HepG2 (cell line): ENCODE data around the gene CCDC33. TPM values are rescaled to one million over a fixed set of nuclear protein-coding genes. Genes with fewer than 3 reads are reported as not detected.

ENCODE experiments used
- ATAC-seq: fragments of 200-7000 bp; cut with Tn5 transposase; 3 replicates; pipeline ENCODE4 v1.9.1; 2020; ENCODE audit warnings: mild to moderate bottlenecking, moderate library complexity
- BruUV-seq: library from RNA; stranded (reverse); fragments of 400-500 nt; replicated peaks from 2 replicates; lab custom pipeline; 2021; lab: Mats Ljungman, UMichigan
- CTCF ChIA-PET: fragments of 300-600 bp; formaldehyde crosslinking; extraction: SDS; loops from one replicate; lab custom pipeline; 2021; ENCODE audit warnings: low total read pairs, inconsistent platforms, low intra/inter-chr PET ratio; lab: Yijun Ruan, JAX
- POLR2A ChIA-PET: fragments of 350-600 bp; sonication (Branson Sonifier 250); formaldehyde crosslinking; loops from one replicate; lab custom pipeline; 2020; ENCODE audit warnings: antibody characterized with exemption, inconsistent platforms; lab: Yijun Ruan, JAX
- DNase-seq: peaks from one replicate; pipeline ENCODE4 v3.0.0-alpha.2; 2015; ENCODE audit warnings: low spot score
- FAIRE-seq: peaks from 3 replicates; lab custom pipeline; 2011; peaks lifted over from hg19 to GRCh38; lab: Jason Lieb, UNC
- H2AFZ ChIP-seq: one replicate; pipeline ENCODE4 v1.6.1; 2011; ENCODE audit warnings: low read length, inconsistent platforms
- H3K27ac ChIP-seq: fragments of 300-600 bp; 3 replicates; pipeline ENCODE4 v1.8.0; 2011; ENCODE audit warnings: mixed run types, mild to moderate bottlenecking, mixed read lengths, low read length, inconsistent platforms; ENCODE audit not compliant: insufficient read depth; ENCODE audit errors: extremely low read length
- H3K27me3 ChIP-seq, 2 experiments: fragments of 200-600 bp in 1 of 2; 2 replicates in 1 of 2; 3 replicates in 1 of 2; pipeline versions ENCODE4 v1.6.0 to v1.8.0; 2011; ENCODE audit warnings: low read length in 2 of 2, mild to moderate bottlenecking in 2 of 2, moderate library complexity in 2 of 2, inconsistent platforms in 1 of 2; ENCODE audit not compliant: insufficient read depth in 2 of 2, control insufficient read depth in 1 of 2
- H3K36me3 ChIP-seq, 2 experiments: fragments of 200-600 bp in 1 of 2; replicated peaks in 1 of 2; 2 replicates in 1 of 2; 3 replicates in 1 of 2; pipeline versions ENCODE4 v1.5.1 to v1.8.0; 2011; ENCODE audit warnings: low read length in 2 of 2, inconsistent platforms in 1 of 2; ENCODE audit not compliant: insufficient read depth in 2 of 2, control insufficient read depth in 1 of 2
- H3K4me1 ChIP-seq: 2 replicates; pipeline ENCODE4 v1.5.1; 2012; ENCODE audit warnings: low read length, inconsistent platforms; ENCODE audit not compliant: insufficient read depth
- H3K4me2 ChIP-seq: 2 replicates; pipeline ENCODE4 v1.6.0; 2011; ENCODE audit warnings: low read depth, low read length, inconsistent platforms
- H3K4me3 ChIP-seq, 3 experiments: fragments of 200-600 bp in 1 of 3; sonication (generic), shearing (Covaris generic) in 1 of 3; replicated peaks in 1 of 3; 2 replicates each; pipeline ENCODE4 v1.5.1; 2011 to 2016; ENCODE audit warnings: low read length in 3 of 3, inconsistent platforms in 2 of 3, low read depth in 2 of 3, mild to moderate bottlenecking in 2 of 3, control low read depth in 1 of 3, mixed read lengths in 1 of 3; ENCODE audit not compliant: insufficient read depth in 1 of 3
- H3K79me2 ChIP-seq: one replicate; pipeline ENCODE4 v1.6.1; 2011; ENCODE audit warnings: low read length, inconsistent platforms; ENCODE audit not compliant: insufficient read depth
- H3K9ac ChIP-seq: 2 replicates; pipeline ENCODE4 v1.6.0; 2011; ENCODE audit warnings: mild to moderate bottlenecking, low read depth, low read length, inconsistent platforms; ENCODE audit not compliant: insufficient read depth
- H3K9me3 ChIP-seq: 2 replicates; pipeline ENCODE4 v1.5.1; 2012; ENCODE audit warnings: mild to moderate bottlenecking, low read length
- H4K20me1 ChIP-seq: 2 replicates; pipeline ENCODE4 v1.6.0; 2011; ENCODE audit warnings: inconsistent platforms, mild to moderate bottlenecking, low read length, moderate library complexity; ENCODE audit not compliant: insufficient read depth
- BCL3 ChIP-seq: sonication (generic); formaldehyde crosslinking; IDR thresholded peaks from 2 replicates; pipeline ENCODE4 v1.5.1; 2020; ENCODE audit warnings: mild to moderate bottlenecking, missing genetic modification reagents, moderate library complexity
- CAMTA2 ChIP-seq: sonication (generic); formaldehyde crosslinking; IDR thresholded peaks from 2 replicates; pipeline ENCODE4 v1.4.0; 2020; ENCODE audit warnings: mild to moderate bottlenecking, missing genetic modification reagents, borderline replicate concordance
- HNRNPL ChIP-seq: fragments of 200-400 bp; formaldehyde crosslinking; IDR thresholded peaks from 2 replicates; pipeline ENCODE4 v1.6.1; 2017; ENCODE audit warnings: mild to moderate bottlenecking, low read depth, low read length
- KDM1A ChIP-seq: IDR thresholded peaks from 2 replicates; pipeline ENCODE4 v1.6.1; 2016; ENCODE audit warnings: missing compliant biosample characterization
- NPAS2 ChIP-seq: sonication (generic); formaldehyde crosslinking; IDR thresholded peaks from 2 replicates; pipeline ENCODE4 v1.8.0; 2022; ENCODE audit warnings: mild to moderate bottlenecking, missing genetic modification reagents, borderline replicate concordance
- TEAD2 ChIP-seq: sonication (generic); formaldehyde crosslinking; IDR thresholded peaks from 2 replicates; pipeline ENCODE4 v1.9.0; 2021; ENCODE audit warnings: missing genetic modification reagents
- THAP9 ChIP-seq: sonication (generic); formaldehyde crosslinking; IDR thresholded peaks from 2 replicates; pipeline ENCODE4; 2020; ENCODE audit warnings: missing genetic modification reagents, mild to moderate bottlenecking, borderline replicate concordance
- ZNF180 ChIP-seq: sonication (generic); formaldehyde crosslinking; IDR thresholded peaks from 2 replicates; pipeline ENCODE4 v1.4.0; 2020; ENCODE audit warnings: low read depth, missing genetic modification reagents, borderline replicate concordance
- ZNF253 ChIP-seq: sonication (generic); formaldehyde crosslinking; IDR thresholded peaks from 2 replicates; pipeline ENCODE4 v1.8.0; 2022; ENCODE audit warnings: mild to moderate bottlenecking, missing genetic modification reagents, borderline replicate concordance
- ZNF768 ChIP-seq: sonication (generic); formaldehyde crosslinking; IDR thresholded peaks from 2 replicates; pipeline ENCODE4 v1.4.0; 2020; ENCODE audit warnings: missing genetic modification reagents
- ZNF780A ChIP-seq: sonication (generic); formaldehyde crosslinking; IDR thresholded peaks from 2 replicates; pipeline ENCODE4 v1.8.0; 2022; ENCODE audit warnings: mild to moderate bottlenecking, missing genetic modification reagents, moderate library complexity
- WGBS: methylation state at CpG from one replicate; pipeline ENCODE4 v1.1.6; 2017; ENCODE audit warnings: low lambda C conversion rate; 5-methylcytosine and 5-hydroxymethylcytosine counted together
- in situ Hi-C: cut with HindIII; loops from 2 replicates; pipeline ENCODE4 v1.10.0; 2017; ENCODE audit warnings: low pct_unique_long_range_greater_than_20kb; ENCODE audit not compliant: extremely low pct_ligation_motif_present
- intact Hi-C: fragments of 100-400 bp; cut with micrococcal nuclease; formaldehyde crosslinking; loops from one replicate; pipeline ENCODE4 v1.10.0; 2022; ENCODE audit not compliant: unreplicated experiment
- polyA plus RNA-seq, 8 experiments: library from polyadenylated mRNA; depleted of rRNA in 3 of 8; stranded (reverse) in 7 of 8; unstranded in 1 of 8; fragments of >200 nt; fragmentation: Illumina TruSeq in 4 of 8; extraction: Trizol in 4 of 8; gene quantifications; 2 replicates each; pipeline versions ENCODE4 v1.2.1 to v1.2.3, GENCODE V29; 2011 to 2016; ENCODE audit warnings: low read depth in 4 of 8, missing spikeins in 1 of 8, mixed read lengths in 1 of 8; ENCODE audit not compliant: insufficient read depth in 1 of 8
- total RNA-seq, 5 experiments: library from RNA; depleted of rRNA; stranded (reverse); fragments of >200 nt; fragmentation: Illumina TruSeq; extraction: Trizol; gene quantifications; 2 replicates each; pipeline ENCODE4 v1.2.3, GENCODE V29; 2016; ENCODE audit warnings: low read depth in 1 of 5

The CCDC33 gene
- total and polyA plus RNA-seq, 2 of the 13 experiments (the other 11 are each of a cell fraction or from before 2014, with no cell fraction given), result 0.30 TPM; not detected in 1

- intact Hi-C loops (no loop called here), in situ Hi-C loops (loop anchor here (5.0 kb wide), 1 partner anchor 178 kb away; no protein-coding TSS in a partner anchor)
- ATAC-seq, result no peak
- Histone ChIP-seq H3K27ac (no peak overlapping the region), H4K20me1 (no peaks in the 10 kb centered on the region), H3K4me2 (no peak overlapping the region), H3K9ac (no peak overlapping the region), H3K36me3 (no peaks in the 10 kb centered on the region), H3K4me1 (0 out of 2 replicates have a peak, but pooled peaks cover 4% of the 10 kb centered on the region), H3K4me3 (no peak overlapping the region), H3K79me2 (no peaks in the 10 kb centered on the region), H3K27me3 (peaks cover 13 to 37% of the 10 kb centered on the region in 2 experiments; a peak in 4 of 5 replicates), H3K9me3 (no peaks in the 10 kb centered on the region), H2AFZ (no peak overlapping the region)
- WGBS, result 14% methylated on average over 7 of the region's 7 CpGs
- DNase-seq, result no peak
- POLR2A ChIA-PET, result no interaction called here
- TF ChIP-seq ZNF780A (CRISPR knock-in tag) (no peak), ZNF768 (CRISPR knock-in tag) (peak; percentile 54; the same call in 1 of the 2 replicates)
- no TSS peak for BruUV-seq
- CTCF ChIA-PET, result no interaction called here
- no peak for FAIRE-seq
Observed at GRCh38 chr15:74305687-74306086, 69.6 kb downstream of the CCDC33 start.

GRCh38 chr15:74306781-74307217 lies 70.7 kb downstream of the CCDC33 start:
- CTCF ChIA-PET, result interaction anchor here (2.3 kb wide), 1 partner anchor 179 kb away, joined by 19 read pairs; no protein-coding TSS in a partner anchor
- Histone ChIP-seq H3K4me2 (no peak overlapping the region), H3K9ac (no peak overlapping the region), H4K20me1 (no peaks in the 10 kb centered on the region), H3K4me3 (no peak overlapping the region), H3K9me3 (no peaks in the 10 kb centered on the region), H3K79me2 (no peaks in the 10 kb centered on the region), H2AFZ (no peak overlapping the region), H3K27me3 (peaks cover 13 to 35% of the 10 kb centered on the region in 2 experiments; a peak in 4 of 5 replicates), H3K36me3 (no peaks in the 10 kb centered on the region), H3K4me1 (0 out of 2 replicates have a peak, but pooled peaks cover 4% of the 10 kb centered on the region), H3K27ac (no peak overlapping the region)
- in situ Hi-C loops (loop anchor here (5.0 kb wide), 1 partner anchor 179 kb away; no protein-coding TSS in a partner anchor), intact Hi-C loops (no loop called here)
- no peak for DNase-seq
- BruUV-seq, result no TSS peak
- no peak for ATAC-seq
- TF ChIP-seq KDM1A (CRISPR knock-in tag) (no peak), TEAD2 (CRISPR knock-in tag) (no peak), THAP9 (CRISPR knock-in tag) (no peak), ZNF180 (CRISPR knock-in tag) (no peak), NPAS2 (CRISPR knock-in tag) (no peak), BCL3 (no peak), ZNF253 (CRISPR knock-in tag) (no peak), CAMTA2 (CRISPR knock-in tag) (no peak), HNRNPL (no peak)
- FAIRE-seq, result no peak
- 0% methylated on average over 7 of the region's 10 CpGs for WGBS
- POLR2A ChIA-PET, result no interaction called here
